Diencephalon (tissue), 1 donor: ENCODE results near the gene C11orf42. TPM values are rescaled to one million over a fixed set of nuclear protein-coding genes. Genes with fewer than 3 reads are reported as not detected.

ENCODE experiments used
- total RNA-seq: library from RNA; depleted of rRNA; stranded (reverse); fragments of >200 nt; gene quantifications from one replicate; pipeline ENCODE4 v1.2.3, GENCODE V29; 2014

The C11orf42 gene, protein sequence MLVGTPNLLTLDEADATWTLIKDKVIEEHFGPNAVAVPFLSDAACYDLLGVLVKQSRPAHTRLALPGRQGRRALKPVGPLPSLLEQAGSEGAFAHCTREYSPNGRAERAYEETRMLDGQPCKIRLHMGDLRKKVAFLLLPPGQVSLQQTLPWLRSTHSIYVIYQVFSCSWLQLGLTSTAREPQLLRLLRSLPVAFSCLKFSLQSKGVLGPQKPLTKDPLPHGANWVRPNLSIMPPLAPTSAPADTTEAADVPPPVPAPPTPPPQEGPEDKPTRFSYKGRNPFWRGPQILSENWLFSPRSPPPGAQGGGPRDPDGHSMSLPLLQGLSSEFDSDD
- total RNA-seq = not detected

DNA sequence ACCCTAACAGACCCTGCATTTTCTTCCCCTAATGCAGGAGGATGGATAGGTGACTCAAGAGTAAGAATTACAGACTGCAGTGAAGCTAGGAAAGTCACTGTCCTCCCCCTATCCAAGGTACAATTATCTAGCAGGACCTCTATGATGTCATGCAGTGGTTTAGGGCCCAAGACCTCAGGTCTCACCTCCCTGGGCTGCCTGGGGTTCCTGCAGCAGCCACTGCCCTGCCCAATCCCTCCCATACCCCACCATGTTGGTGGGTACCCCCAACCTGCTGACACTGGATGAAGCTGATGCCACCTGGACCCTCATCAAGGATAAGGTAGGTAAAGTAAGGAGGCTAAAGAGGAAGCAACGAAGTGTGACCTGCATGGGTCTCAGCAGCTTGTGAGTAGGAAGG lies at the start of gene C11orf42:
Gene C11orf42 (plus strand): TSS at position 192 of the 400 bp plus-strand sequence. CDS start 59 bp downstream, at position 251.

DNA sequence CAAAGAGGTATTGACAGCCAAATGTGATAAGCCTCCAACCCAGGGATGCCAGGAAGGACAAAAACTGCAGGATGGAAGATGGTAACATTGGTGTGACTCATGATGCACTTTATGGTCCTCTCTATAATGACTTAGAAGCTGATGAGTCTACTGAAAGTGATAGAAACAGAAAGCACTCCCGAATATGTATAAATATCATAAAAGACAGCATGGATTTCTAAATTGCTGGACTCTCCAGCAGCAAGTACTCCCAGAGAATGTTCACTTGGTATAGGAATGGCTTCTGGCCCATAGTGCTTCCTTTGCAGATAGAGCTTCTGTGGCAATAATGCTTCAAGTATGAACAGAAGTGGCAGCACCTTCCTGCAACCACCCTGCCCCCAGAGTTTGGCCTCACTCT lies 35.1 kb upstream of the C11orf42 start, which contains the start of gene OR52B2:
Gene OR52B2 (minus strand): TSS at position 101 of the 400 bp plus-strand sequence. CDS start 0 bp downstream, at position 101.

DNA sequence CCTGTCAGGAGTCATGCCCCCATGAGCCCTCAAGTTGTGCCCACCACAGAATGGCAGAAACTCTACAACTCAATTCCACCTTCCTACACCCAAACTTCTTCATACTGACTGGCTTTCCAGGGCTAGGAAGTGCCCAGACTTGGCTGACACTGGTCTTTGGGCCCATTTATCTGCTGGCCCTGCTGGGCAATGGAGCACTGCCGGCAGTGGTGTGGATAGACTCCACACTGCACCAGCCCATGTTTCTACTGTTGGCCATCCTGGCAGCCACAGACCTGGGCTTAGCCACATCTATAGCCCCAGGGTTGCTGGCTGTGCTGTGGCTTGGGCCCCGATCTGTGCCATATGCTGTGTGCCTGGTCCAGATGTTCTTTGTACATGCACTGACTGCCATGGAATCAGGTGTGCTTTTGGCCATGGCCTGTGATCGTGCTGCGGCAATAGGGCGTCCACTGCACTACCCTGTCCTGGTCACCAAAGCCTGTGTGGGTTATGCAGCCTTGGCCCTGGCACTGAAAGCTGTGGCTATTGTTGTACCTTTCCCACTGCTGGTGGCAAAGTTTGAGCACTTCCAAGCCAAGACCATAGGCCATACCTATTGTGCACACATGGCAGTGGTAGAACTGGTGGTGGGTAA lies 6.1 kb upstream of the C11orf42 start, which contains the start of gene OR52W1:
Gene OR52W1 (plus strand): TSS at position 51 of the 637 bp plus-strand sequence. CDS start 0 bp downstream, at position 51.

DNA sequence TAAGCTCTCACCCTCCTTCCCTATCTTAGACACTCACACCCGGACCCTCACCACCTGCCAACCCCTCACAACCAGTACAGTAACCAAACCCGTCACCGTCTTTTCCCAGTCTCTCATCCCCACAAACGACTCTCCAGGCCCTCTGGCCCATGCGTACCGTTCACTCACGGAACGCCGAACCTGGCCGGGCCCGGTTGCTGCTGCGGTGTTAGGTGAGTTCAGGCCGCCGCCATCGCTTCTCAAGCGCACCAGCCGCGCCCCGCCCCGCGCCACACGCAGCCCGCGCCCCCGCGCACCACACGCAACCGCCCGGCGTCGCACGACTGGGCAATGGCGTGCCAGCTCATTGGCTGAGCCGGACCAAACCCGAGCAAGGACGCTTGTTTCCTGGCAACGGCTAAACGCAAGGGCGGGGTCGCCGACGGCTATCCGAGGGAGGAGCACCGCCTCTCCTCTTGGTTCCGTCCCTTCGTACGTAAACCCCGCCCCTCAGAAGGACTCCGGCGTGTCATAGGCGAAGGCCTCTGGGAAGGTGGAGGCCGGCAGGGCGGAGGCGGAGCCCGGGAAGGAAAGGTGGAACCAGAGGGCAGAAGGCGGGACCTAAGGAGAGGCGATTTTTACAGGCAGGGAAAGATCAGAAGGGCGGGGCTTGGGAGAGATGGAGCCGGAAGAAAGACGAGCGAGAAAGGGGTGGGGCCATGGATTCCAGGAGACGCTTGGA lies 29.2 kb downstream of the C11orf42 start, which contains the start of gene FHIP1B:
Gene FHIP1B (minus strand): TSS at position 250 of the 721 bp plus-strand sequence. CDS start 10,120 bp downstream, outside the sequence.

DNA sequence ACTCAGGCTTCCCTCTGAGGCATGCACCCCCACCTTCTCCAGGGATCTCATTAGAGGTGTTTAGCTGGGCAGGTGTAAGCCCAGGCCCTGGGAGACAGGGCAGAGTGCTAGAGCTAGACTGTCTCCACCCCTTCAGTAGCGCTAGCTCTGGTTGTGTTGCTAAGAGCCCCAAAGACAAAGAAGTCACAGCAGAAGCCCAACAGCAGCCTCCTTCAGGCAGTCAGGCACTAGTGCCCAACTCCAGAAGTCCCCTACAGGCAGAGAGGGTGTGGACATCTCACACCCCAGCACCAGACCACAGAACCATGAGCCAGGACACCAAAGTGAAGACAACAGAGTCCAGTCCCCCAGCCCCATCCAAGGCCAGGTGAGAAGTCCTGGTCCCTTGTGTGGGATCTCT lies 33.5 kb downstream of the C11orf42 start, which contains the start of gene CNGA4:
Gene CNGA4 (plus strand): TSS at position 188 of the 400 bp plus-strand sequence. CDS start 118 bp downstream, at position 306.

Other genes starting within 250 kb of the C11orf42 start
- not detected for gene OR56A5, start 237.1 kb upstream of the C11orf42 start, total RNA-seq
- not detected for gene OR52L1, start 218.6 kb upstream of the C11orf42 start, total RNA-seq
- not detected for gene OR56A4, start 198.6 kb upstream of the C11orf42 start, total RNA-seq
- gene OR56A1, start 174.8 kb upstream of the C11orf42 start, total RNA-seq = 0.23 TPM
- gene OR56B4, start 97.9 kb upstream of the C11orf42 start, total RNA-seq = not detected
- not detected for gene OR52B2, start 35.2 kb upstream of the C11orf42 start, total RNA-seq
- gene OR52W1, start 6.3 kb upstream of the C11orf42 start, total RNA-seq = not detected
- gene FHIP1B, start 29.1 kb downstream of the C11orf42 start, total RNA-seq = 16.1 TPM
- 0.23 TPM for gene CNGA4, start 33.5 kb downstream of the C11orf42 start, total RNA-seq
- 2.5 TPM for gene CCKBR, start 54.3 kb downstream of the C11orf42 start, total RNA-seq
- gene CAVIN3, start 114.9 kb downstream of the C11orf42 start, total RNA-seq = 2.5 TPM
- gene SMPD1, start 184.9 kb downstream of the C11orf42 start, total RNA-seq = 15.0 TPM
- 266 TPM for gene APBB1, start 213.5 kb downstream of the C11orf42 start, total RNA-seq
- 2.1 TPM for gene HPX, start 235.4 kb downstream of the C11orf42 start, total RNA-seq